ENCODE data around the gene SERPINB11. TPM values are rescaled to one million over a fixed set of nuclear protein-coding genes. Genes with fewer than 3 reads are reported as not detected.

Gene SERPINB11
- not detected in 2 replicates for total RNA-seq

GRCh38 chr18:63702660-63703059 is at the start of gene SERPINB11:
Gene SERPINB11, plus strand, starts transcription at chr18:63702960. Its CDS starts 7,234 bp downstream, at chr18:63710194.

DNA sequence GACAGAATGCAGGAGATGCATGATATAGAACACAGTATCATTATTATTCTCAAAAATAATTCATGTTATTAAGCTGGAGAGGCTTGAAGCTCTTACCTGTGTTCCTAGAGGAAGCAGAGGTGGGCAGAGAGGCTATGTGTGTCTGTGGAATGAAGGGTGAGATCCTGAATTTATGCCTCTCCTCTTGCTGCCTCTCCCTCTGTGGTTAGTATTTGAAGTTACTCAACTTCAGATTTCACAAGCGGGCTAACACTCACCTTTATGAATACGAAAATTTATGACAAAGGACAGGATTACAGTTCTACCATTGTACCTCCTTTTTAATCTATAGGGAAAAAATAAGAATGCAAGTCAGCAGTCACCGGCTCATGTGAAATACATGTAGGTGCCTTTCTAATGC is 41.0 kb upstream of the SERPINB11 start, which contains the start of gene SERPINB3:
SERPINB3 (minus strand) TSS at position 144 of the 400 bp plus-strand sequence. CDS start 677 bp downstream, outside the sequence.

Other genes with a start within 250 kb of the SERPINB11 start
- not detected in 2 replicates for gene SERPINB5, start 226.0 kb upstream of the SERPINB11 start, total RNA-seq
- not detected in 2 replicates for gene SERPINB12, start 160.6 kb upstream of the SERPINB11 start, total RNA-seq
- gene SERPINB13, start 115.6 kb upstream of the SERPINB11 start, total RNA-seq, result not detected in 2 replicates
- not detected in 2 replicates for gene SERPINB4, start 58.7 kb upstream of the SERPINB11 start, total RNA-seq
- gene SERPINB3, start 41.1 kb upstream of the SERPINB11 start, total RNA-seq, result not detected in 2 replicates
- 79.4 and 136 TPM in 2 replicates for gene SERPINB7, start 72.5 kb downstream of the SERPINB11 start, total RNA-seq
- 2.4 and 3.1 TPM in 2 replicates for gene SERPINB2, start 184.7 kb downstream of the SERPINB11 start, total RNA-seq
- gene SERPINB10, start 205.0 kb downstream of the SERPINB11 start, total RNA-seq, result 0.25 and 1.00 TPM in 2 replicates
- 0.25 and 0.89 TPM in 2 replicates for gene HMSD, start 246.3 kb downstream of the SERPINB11 start, total RNA-seq

Data from uterine smooth muscle cell (primary cell).